DLD1 (cell line): ENCODE measurements around the gene ICOSLG.
"Not testable (repeated sequence)": the region's sequence is repeated elsewhere in the genome, so short reads cannot be mapped to it uniquely, and the experiment has no call there.

Experiments used
- in situ Hi-C: cut with HindIII; loops from 2 replicates; pipeline ENCODE4 v1.10.0; 2017; ENCODE audit warnings: low sequenced_read_pairs

The ICOSLG gene

DNA sequence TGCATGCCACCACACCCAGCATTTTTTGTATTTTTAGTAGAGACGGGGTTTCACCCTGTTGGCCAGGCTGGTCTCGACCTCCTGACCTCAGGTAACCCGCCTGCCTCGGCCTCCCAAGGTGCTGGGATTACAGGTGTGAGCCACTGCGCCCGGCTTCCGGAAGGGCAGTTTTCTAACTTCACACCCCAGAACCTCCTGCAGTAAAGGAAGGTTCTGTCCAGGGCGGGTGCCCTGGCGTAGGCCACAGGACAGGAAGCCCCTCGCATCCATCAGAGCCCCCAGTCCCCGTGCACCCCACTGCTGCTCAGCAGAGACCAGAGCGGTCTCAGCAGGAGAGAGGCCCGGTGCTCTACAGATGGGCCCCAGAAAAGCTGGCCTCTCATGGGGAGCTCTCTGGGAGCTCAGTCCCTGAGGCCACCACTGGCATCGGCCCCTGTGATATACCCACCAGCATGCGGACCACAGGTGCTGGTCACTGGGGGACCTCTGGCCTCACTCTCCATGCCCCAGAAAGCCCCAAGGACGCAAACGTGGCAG lies 25.1 kb upstream of the ICOSLG start:
- in situ Hi-C loops = no loop called here

GRCh38 chr21:44263768-44264167 lies 23.0 kb upstream of the ICOSLG start:
- in situ Hi-C loops = no loop called here

DNA sequence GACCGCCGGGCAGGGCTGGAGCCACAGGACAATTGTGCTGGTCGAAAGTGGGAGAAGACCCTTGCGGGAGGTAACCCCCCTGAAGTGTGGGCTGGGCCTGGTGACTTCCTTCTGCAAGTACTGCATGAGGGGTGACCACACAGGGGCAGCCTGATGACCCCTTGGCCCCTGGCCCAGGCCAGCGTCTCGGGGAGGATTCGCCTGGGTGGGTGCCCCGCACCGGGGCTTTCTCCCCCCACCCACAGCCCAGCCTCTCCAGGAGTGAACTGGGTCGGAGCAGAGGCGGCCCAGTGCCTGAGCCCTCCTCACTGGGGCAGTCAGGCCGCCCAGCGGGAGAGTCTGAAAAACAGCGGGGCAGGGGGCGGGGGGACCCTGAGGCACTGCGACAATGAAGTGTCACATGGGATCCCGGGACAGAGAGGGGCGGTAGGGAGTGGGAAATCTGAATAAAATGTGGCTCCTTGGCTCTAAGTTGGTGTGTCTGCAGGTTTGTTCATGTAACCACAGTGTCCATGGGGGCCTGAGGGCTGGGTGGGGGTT lies 22.5 kb upstream of the ICOSLG start:
- in situ Hi-C loops = no loop called here

DNA sequence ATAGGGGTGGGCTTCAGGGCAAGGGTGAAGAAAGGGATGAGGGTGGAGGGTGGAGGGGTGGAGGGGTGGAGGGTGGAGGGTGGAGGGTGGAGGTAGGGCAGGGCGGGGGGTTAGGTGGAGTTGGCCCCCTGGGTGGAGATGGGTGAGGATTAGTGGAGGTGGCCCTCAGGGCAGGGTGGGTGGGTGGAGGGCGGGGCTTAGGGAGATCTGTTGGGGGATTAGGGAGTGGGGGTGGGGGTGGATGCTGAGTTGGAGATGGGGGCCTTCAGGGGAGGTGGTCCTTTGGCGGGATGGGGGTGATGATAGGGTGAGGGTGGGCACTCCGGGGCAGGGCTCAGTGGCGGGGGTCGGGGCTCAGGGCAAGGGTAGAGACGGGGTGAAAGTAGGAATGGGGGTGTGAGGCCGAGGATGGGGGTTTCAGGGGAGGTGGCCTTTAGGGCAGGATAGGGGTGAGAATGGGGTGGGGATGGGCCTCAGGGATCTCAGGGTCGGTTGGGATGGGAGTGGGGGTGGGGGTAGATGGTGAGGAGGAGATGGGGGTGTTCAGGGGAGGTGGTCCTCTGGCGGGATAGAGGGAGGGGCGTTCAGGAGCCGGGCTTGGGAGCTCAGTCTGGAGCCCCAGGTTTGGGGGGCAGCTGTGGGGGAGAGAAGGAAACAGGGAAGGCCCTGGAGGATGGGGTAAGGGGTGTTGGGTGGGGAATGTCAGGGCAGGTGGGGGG lies 21.8 kb upstream of the ICOSLG start:
- in situ Hi-C loops = no loop called here

DNA sequence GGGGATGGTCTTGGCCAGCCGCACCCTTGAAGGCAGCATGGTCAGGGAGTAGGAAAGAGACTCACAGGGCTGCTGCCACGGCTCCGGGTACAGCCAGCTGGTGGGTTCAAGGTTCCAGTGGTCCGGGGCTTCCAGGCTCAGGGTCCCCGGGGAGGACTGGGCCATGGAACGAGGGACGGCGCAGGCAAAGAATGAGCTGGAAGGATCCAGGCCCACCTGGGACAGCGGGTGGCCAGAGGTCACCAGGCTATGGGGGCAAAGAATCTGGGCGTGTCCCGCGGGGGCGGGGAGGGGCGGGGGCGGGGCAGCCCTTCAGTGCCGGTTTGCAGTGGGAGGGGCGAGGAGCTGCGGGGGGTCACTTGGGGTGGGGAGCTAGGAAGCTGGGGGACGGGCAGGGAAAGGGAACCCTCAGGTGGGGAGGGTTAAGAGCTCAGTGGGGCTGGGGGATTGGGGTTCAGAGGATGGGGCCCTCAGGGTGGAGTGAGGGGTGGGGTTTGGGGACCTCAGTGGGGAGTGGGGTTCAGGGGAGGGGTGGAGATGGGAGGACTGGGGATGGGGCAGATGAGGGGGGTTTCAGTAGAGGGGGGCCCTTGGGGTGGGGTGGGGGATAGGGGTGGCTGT lies 21.0 kb upstream of the ICOSLG start, which contains the start of gene DNMT3L:
TSS of gene DNMT3L (minus strand) at position 223 of the 621 bp plus-strand sequence. CDS start 638 bp downstream, outside the sequence.
- in situ Hi-C loops = no loop called here

GRCh38 chr21:44260791-44261631 lies 20.3 kb upstream of the ICOSLG start:
- in situ Hi-C loops = no loop called here

DNA sequence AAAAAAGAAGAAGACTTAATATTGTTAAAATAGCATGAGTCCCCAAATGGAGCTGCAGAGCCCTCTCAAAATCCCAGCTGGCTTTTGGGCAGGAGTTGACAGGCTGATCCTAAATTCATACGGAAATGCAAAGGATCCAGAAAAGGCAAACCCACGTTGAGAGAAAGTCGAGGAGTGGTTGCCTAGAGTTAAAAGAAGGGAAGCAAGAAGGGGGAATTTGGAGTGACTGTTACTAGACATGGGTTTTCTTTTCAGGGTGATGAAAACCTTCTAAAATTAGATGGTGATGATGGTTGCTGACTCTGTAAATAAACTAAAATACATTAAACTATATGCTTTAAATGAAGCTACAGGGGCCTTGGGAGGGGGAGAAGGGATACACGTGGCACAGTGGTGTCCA lies 19.3 kb upstream of the ICOSLG start:
- in situ Hi-C loops = no loop called here

GRCh38 chr21:44259082-44259705 lies 18.5 kb upstream of the ICOSLG start:
- in situ Hi-C loops = no loop called here

GRCh38 chr21:44258056-44258725 lies 17.4 kb upstream of the ICOSLG start:
- in situ Hi-C loops = no loop called here

GRCh38 chr21:44255511-44255981 lies 14.8 kb upstream of the ICOSLG start:
- in situ Hi-C loops = no loop called here

DNA sequence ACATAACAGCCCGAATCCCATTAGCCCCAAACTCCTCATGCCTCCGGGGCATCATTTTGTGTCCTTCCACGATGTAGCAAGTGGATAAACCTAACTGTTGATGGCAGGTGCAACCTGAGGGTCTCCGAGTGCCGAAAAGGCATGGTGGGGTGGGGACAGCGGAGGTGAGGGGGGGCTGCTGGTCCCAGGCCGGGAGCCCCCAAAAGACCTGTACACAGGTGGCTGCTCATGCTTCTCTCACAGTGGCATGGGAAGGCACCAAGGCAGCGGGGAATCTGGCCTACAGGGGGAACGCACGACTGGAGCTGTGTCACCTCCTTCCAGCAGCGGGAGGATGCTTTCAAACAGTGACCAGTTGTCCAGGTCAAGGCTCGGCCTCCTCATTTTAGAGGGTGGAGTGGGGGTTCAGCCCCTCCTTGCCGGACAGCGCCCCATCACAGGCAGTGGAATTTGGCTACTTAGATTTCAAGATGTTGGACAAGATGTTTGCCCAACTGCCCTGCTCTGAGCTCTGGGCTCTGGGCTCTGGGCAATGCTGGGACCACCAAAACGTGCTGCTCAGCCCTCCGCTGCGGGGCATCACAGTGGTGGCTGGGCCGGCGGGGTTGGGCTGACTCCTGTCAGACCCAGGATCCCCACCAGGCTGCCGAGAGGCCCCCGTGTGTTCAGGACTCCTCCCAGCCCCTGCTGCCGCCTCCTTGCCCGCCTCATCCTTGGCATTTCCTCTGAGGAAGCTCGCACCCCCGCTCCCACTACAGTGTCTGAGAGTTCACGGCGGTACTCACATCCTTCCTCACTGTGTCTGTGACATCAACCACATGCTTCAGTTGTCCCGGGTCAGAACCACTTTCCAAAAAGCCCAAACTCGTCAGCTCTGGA lies 13.3 kb upstream of the ICOSLG start:
- in situ Hi-C loops = no loop called here

GRCh38 chr21:44249204-44250037 lies 8.7 kb upstream of the ICOSLG start:
- in situ Hi-C loops = not testable (repeated sequence)

- in situ Hi-C loops = not testable (repeated sequence)
Observed at GRCh38 chr21:44247904-44248303, 7.2 kb upstream of the ICOSLG start.

GRCh38 chr21:44243980-44244379 lies 3.2 kb upstream of the ICOSLG start:
- in situ Hi-C loops = not testable (repeated sequence)

DNA sequence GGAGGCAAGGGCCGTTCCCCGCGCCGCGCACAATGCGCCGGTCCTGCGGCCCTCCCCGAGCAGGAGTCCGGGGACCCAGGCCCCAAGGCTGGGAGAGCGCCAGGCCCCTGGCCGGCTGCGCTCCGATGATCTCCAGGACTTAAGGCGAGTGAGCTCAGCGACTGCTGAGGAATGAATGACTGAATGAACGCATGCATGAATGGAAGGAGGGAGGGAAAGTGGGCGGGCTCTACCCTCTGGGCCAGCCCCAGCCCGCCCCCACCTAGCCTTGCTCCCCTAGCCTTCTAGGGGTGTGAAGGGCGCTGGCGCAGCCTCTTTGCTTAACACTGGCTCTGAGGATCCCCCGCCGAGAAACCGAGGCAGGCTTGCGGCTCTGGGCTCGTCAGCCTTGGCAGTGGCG lies 538 bp upstream of the ICOSLG start:
- in situ Hi-C loops = not testable (repeated sequence)

- in situ Hi-C loops = not testable (repeated sequence)
Observed at GRCh38 chr21:44240353-44240752, 390 bp downstream of the ICOSLG start.

GRCh38 chr21:44229561-44229960 lies 11.2 kb downstream of the ICOSLG start:
- in situ Hi-C loops = not testable (repeated sequence)

DNA sequence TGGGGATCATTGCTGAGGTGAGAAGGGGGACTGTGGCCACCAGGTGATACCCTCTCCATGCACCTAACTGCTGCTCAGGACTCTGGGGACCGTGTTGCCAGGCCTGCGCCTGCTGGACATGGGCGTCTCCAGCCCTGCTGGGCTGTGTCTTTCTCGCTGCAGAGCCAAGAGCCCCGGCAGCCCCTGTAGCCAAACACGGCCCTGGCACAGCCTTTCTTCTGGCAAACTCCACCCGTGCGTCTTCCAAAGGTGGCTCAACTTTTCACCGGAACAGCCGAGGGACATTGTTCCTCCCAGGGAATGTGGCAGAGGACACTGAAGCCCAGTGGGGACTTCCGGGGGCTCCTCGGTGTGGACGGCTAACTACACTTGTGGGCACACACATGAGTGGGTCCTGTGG lies 12.6 kb downstream of the ICOSLG start:
- in situ Hi-C loops = not testable (repeated sequence)
